Caco-2 (cell line): ENCODE measurements around the gene LOXL3. TPM values are rescaled to one million over a fixed set of nuclear protein-coding genes. Genes with fewer than 3 reads are reported as not detected.

ENCODE experiments used
- BruUV-seq: library from RNA; stranded (reverse); fragments of 400-500 nt; replicated peaks from 2 replicates; lab custom pipeline; 2021; lab: Mats Ljungman, UMichigan
- CTCF ChIA-PET: fragments of 300-600 bp; sonication (Branson Sonifier 250); formaldehyde crosslinking; loops from one replicate; lab custom pipeline; 2022; ENCODE audit warnings: antibody characterized with exemption; lab: Charles Lee
- POLR2A ChIA-PET: fragments of 300-600 bp; sonication (Branson Sonifier 250); formaldehyde crosslinking; loops from one replicate; lab custom pipeline; 2022; ENCODE audit warnings: antibody characterized with exemption; lab: Charles Lee
- DNase-seq, 2 experiments: peaks; one replicate each; pipeline versions ENCODE4 v3.0.0 to v3.0.0-alpha.2; 2020 to 2022
- H3K27me3 ChIP-seq: replicated peaks from 2 replicates; pipeline ENCODE4 v1.6.0; 2011; ENCODE audit warnings: low read length; ENCODE audit not compliant: control insufficient read depth, insufficient read depth
- H3K36me3 ChIP-seq: 2 replicates; pipeline ENCODE4 v1.5.1; 2011; ENCODE audit warnings: low read length; ENCODE audit not compliant: control insufficient read depth, insufficient read depth
- H3K4me1 ChIP-seq: fragments of 250-450 bp; sonication (Bioruptor Pico); 2 replicates; pipeline ENCODE4 v1.5.1; 2020; ENCODE audit warnings: mild to moderate bottlenecking
- H3K4me3 ChIP-seq: 2 replicates; pipeline ENCODE4 v1.5.1; 2011; ENCODE audit warnings: low read depth, mild to moderate bottlenecking, control low read depth, low read length
- H3K9me3 ChIP-seq: fragments of 250-450 bp; sonication (Bioruptor Pico); 2 replicates; pipeline ENCODE4 v1.5.1; 2020; ENCODE audit warnings: mild to moderate bottlenecking, moderate library complexity
- H3K27ac Mint-ChIP-seq: one replicate; pipeline ENCODE4 v1.8.0; 2022; ENCODE audit warnings: mixed read lengths; ENCODE audit not compliant: unreplicated experiment
- H3K27me3 Mint-ChIP-seq: one replicate; pipeline ENCODE4 v1.8.0; 2022; ENCODE audit warnings: mixed read lengths; ENCODE audit not compliant: insufficient read depth, unreplicated experiment
- H3K36me3 Mint-ChIP-seq: one replicate; pipeline ENCODE4 v1.8.0; 2022; ENCODE audit warnings: mild to moderate bottlenecking, mixed read lengths; ENCODE audit not compliant: insufficient read depth, unreplicated experiment
- H3K4me1 Mint-ChIP-seq: one replicate; pipeline ENCODE4 v1.8.0; 2022; ENCODE audit warnings: low read depth, mixed read lengths; ENCODE audit not compliant: unreplicated experiment
- H3K4me3 Mint-ChIP-seq: one replicate; pipeline ENCODE4 v1.8.0; 2022; ENCODE audit warnings: mild to moderate bottlenecking, moderate library complexity, mixed read lengths; ENCODE audit not compliant: unreplicated experiment
- H3K9me3 Mint-ChIP-seq: one replicate; pipeline ENCODE4 v1.8.0; 2022; ENCODE audit warnings: mixed read lengths; ENCODE audit not compliant: unreplicated experiment
- intact Hi-C: fragments of 100-400 bp; cut with micrococcal nuclease; formaldehyde crosslinking; loops from one replicate; pipeline ENCODE4 v1.10.0; 2022; ENCODE audit not compliant: unreplicated experiment
- total RNA-seq: library from RNA; stranded (reverse); gene quantifications from 2 replicates; pipeline ENCODE4 v1.2.3, GENCODE V29; 2022
- TF ChIP-seq, protein P1 (sequence below), 2 experiments: fragments of 200-600 bp in 1 of 2; IDR thresholded peaks; 1 replicate in 1 of 2; 2 replicates in 1 of 2; pipeline versions ENCODE4 v1.5.1 to v1.8.0; 2011 to 2022; ENCODE audit warnings: antibody characterized with exemption in 1 of 2, control low read depth in 1 of 2, inconsistent platforms in 1 of 2, low read depth in 1 of 2, low read length in 1 of 2, mild to moderate bottlenecking in 1 of 2, moderate library complexity in 1 of 2; ENCODE audit not compliant: insufficient read depth in 1 of 2, severe bottlenecking in 1 of 2, unreplicated experiment in 1 of 2

LOXL3 gene
- total RNA-seq, 1 experiment from 2014 or later: 13.8 TPM

DNA sequence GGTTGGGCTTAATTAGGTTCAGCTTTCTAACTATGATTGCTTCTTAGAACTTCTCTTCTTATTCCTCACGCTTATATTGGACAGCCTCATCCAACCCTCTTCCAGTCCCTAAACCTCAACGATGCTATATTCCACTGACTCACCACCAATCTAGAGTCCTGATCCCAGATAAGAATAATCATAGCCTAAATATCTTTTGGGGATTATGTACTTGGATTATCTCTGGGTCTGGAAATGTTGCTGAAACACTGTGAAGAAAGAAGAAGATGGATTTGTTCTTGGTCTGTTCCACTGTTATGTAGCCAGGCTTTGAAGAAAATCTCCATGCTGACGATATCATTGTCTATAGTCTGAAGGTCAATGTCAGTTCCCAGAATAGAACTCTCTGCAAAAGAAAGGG is 27.7 kb upstream of the LOXL3 start:
- Mint-ChIP-seq H3K4me3 (no peak overlapping the region), H3K4me1 (peaks cover 7% of the 10 kb centered on the region), H3K9me3 (no peaks in the 10 kb centered on the region), H3K27ac (no peak overlapping the region), H3K36me3 (no peaks in the 10 kb centered on the region), H3K27me3 (no peaks in the 10 kb centered on the region)
- no peak overlapping the region for H3K4me3 ChIP-seq
- H3K4me1 ChIP-seq: no peaks in the 10 kb centered on the region
- no peak for DNase-seq
- ChIA-PET CTCF (no interaction called here), POLR2A (no interaction called here)
- no TSS peak for BruUV-seq
- TF ChIP-seq, protein P1, sequence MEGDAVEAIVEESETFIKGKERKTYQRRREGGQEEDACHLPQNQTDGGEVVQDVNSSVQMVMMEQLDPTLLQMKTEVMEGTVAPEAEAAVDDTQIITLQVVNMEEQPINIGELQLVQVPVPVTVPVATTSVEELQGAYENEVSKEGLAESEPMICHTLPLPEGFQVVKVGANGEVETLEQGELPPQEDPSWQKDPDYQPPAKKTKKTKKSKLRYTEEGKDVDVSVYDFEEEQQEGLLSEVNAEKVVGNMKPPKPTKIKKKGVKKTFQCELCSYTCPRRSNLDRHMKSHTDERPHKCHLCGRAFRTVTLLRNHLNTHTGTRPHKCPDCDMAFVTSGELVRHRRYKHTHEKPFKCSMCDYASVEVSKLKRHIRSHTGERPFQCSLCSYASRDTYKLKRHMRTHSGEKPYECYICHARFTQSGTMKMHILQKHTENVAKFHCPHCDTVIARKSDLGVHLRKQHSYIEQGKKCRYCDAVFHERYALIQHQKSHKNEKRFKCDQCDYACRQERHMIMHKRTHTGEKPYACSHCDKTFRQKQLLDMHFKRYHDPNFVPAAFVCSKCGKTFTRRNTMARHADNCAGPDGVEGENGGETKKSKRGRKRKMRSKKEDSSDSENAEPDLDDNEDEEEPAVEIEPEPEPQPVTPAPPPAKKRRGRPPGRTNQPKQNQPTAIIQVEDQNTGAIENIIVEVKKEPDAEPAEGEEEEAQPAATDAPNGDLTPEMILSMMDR (IDR thresholded peaks at IDR 0.05; ENCODE audit: insufficient read depth in 1 of 2, low read depth in 1 of 2, low read length in 1 of 2, severe bottlenecking in 1 of 2, unreplicated experiment in 1 of 2): no peak
- H3K27me3 ChIP-seq: no peaks in the 10 kb centered on the region
- H3K9me3 ChIP-seq: no peaks in the 10 kb centered on the region
- no peaks in the 10 kb centered on the region for H3K36me3 ChIP-seq
- intact Hi-C loops: no loop called here

- H3K4me1 ChIP-seq: no peaks in the 10 kb centered on the region
- H3K36me3 Mint-ChIP-seq: no peaks in the 10 kb centered on the region
- H3K4me1 Mint-ChIP-seq: peaks cover 5% of the 10 kb centered on the region
- H3K4me3 ChIP-seq: no peak overlapping the region
- TF ChIP-seq, protein P1 (IDR thresholded peaks at IDR 0.05; ENCODE audit: insufficient read depth in 1 of 2, low read depth in 1 of 2, low read length in 1 of 2, severe bottlenecking in 1 of 2, unreplicated experiment in 1 of 2): no peak
- no TSS peak for BruUV-seq
- no peaks in the 10 kb centered on the region for H3K27me3 ChIP-seq
- H3K9me3 ChIP-seq: no peaks in the 10 kb centered on the region
- DNase-seq: no peak
- H3K4me3 Mint-ChIP-seq: no peak overlapping the region
- intact Hi-C loops: no loop called here
- no peaks in the 10 kb centered on the region for H3K36me3 ChIP-seq
- H3K27ac Mint-ChIP-seq: no peak overlapping the region
- H3K27me3 Mint-ChIP-seq: peaks cover 2% of the 10 kb centered on the region
- H3K9me3 Mint-ChIP-seq: no peaks in the 10 kb centered on the region
- POLR2A ChIA-PET: no interaction called here
- CTCF ChIA-PET: interaction anchor here (0.6 kb wide), 1 partner anchor 27 kb away, joined by 3 read pairs; no protein-coding TSS in a partner anchor
These were observed 24.7 kb upstream of the LOXL3 start for GRCh38 chr2:74578408-74578807.

- no peak for DNase-seq
- ChIA-PET POLR2A (no interaction called here), CTCF (no interaction called here)
- intact Hi-C loops: no loop called here
- Mint-ChIP-seq H3K4me1 (no peaks in the 10 kb centered on the region), H3K27ac (no peak overlapping the region), H3K36me3 (no peaks in the 10 kb centered on the region), H3K9me3 (no peaks in the 10 kb centered on the region), H3K27me3 (peaks cover 2% of the 10 kb centered on the region), H3K4me3 (no peak overlapping the region)
- Histone ChIP-seq H3K9me3 (no peaks in the 10 kb centered on the region), H3K4me1 (no peaks in the 10 kb centered on the region), H3K27me3 (no peaks in the 10 kb centered on the region), H3K4me3 (no peak overlapping the region), H3K36me3 (no peaks in the 10 kb centered on the region)
- TF ChIP-seq, protein P1 (IDR thresholded peaks at IDR 0.05; ENCODE audit: insufficient read depth in 1 of 2, low read depth in 1 of 2, low read length in 1 of 2, severe bottlenecking in 1 of 2, unreplicated experiment in 1 of 2): no peak
- no TSS peak for BruUV-seq
These were observed 23.7 kb upstream of the LOXL3 start for GRCh38 chr2:74577448-74577847.
